ENCODE data around the gene TBC1D10B.

TBC1D10B gene, protein sequence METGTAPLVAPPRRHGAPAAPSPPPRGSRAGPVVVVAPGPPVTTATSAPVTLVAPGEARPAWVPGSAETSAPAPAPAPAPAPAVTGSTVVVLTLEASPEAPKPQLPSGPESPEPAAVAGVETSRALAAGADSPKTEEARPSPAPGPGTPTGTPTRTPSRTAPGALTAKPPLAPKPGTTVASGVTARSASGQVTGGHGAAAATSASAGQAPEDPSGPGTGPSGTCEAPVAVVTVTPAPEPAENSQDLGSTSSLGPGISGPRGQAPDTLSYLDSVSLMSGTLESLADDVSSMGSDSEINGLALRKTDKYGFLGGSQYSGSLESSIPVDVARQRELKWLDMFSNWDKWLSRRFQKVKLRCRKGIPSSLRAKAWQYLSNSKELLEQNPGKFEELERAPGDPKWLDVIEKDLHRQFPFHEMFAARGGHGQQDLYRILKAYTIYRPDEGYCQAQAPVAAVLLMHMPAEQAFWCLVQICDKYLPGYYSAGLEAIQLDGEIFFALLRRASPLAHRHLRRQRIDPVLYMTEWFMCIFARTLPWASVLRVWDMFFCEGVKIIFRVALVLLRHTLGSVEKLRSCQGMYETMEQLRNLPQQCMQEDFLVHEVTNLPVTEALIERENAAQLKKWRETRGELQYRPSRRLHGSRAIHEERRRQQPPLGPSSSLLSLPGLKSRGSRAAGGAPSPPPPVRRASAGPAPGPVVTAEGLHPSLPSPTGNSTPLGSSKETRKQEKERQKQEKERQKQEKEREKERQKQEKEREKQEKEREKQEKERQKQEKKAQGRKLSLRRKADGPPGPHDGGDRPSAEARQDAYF

DNA sequence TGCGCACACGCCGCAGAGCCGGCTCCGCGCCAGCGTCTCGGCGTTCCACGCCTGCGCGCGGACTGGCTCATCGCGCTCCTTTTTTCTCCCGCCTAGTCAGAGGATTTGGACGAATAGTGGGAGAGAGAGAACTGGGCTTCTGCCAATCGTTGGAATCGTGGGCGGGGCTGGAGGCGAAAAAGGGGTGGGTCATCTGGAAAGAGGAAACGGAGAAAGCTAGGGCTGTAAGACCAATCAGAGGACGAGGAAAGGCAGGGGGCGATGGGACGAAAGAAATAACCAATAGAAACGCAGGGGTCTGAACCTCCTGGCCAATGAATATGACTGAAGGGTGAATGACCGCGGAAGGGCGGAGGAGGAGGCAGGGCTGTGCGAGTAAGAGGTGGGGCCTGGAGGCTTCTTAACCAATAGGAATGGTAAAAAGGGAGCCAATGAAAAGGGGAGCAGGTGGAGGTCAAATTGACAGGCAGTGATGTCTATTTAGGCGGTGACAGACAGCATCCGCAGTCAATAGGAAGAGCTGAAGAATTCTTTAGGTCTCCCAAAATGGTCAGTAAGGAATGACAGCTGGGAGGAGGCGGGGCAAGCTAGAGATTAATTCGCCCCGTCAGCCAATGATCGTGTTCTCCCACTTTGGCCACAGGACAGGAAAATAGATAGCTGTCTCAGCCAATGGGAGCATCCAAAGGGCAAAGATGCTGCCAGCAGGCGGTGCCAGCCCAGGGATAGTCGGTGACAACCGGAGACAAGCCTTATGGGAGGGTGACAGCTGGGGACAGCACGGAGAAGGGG is at the start of gene TBC1D10B:
Gene TBC1D10B, minus strand, starts transcription at position 39 of the 792 bp plus-strand sequence. CDS start 311 bp downstream, outside the sequence.
- peak; percentile 99 for DNase-seq (ENCODE audit: low read depth in 2 of 2)

DNA sequence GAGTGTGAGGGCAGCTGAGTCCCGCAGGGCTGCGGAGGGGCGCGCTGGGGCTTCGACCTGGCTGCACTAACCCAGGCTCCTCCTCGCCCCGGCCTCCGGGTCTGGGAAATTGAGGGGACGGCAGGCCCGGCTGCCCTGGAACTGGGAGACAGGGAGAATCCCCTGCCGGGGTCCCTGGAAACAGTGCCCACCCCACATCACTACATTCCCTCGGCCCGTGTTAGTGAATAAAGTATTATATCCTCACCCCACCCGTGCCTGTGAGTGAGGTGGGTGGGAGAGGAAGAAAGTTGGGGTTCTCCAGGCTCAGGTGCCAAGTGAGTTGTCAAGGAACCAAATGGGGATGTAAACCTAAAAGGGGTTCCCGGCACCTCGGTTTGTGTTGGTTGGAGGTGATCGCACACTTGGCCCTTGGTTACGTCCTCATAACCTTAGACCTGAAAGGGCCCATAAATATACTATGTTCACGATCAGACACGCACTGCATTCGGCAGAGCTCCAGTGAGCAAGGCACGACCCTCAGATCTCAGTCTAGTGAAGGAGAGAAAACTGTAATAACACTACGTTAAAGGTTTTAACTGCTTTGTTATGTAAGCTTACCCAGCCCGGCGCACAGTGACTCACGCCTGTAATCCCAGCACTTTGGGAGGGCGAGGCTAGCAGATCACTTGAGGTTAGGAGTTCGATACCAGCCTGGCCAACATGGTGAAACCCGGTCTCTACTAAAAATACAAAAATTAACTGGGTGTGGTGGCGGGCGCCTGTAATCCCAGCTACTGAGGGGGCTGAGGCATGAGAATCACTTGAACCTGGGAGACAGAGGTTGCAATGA is 48.3 kb upstream of the TBC1D10B start:
- DNase-seq (ENCODE audit: low read depth in 2 of 2): no peak

- DNase-seq (ENCODE audit: low read depth in 2 of 2): peak; percentile 74 to 79
Measured at GRCh38 chr16:30417529-30418349, 47.4 kb upstream of the TBC1D10B start.

- DNase-seq (ENCODE audit: low read depth in 2 of 2): no peak
Measured at GRCh38 chr16:30416624-30417528, 46.6 kb upstream of the TBC1D10B start.

DNA sequence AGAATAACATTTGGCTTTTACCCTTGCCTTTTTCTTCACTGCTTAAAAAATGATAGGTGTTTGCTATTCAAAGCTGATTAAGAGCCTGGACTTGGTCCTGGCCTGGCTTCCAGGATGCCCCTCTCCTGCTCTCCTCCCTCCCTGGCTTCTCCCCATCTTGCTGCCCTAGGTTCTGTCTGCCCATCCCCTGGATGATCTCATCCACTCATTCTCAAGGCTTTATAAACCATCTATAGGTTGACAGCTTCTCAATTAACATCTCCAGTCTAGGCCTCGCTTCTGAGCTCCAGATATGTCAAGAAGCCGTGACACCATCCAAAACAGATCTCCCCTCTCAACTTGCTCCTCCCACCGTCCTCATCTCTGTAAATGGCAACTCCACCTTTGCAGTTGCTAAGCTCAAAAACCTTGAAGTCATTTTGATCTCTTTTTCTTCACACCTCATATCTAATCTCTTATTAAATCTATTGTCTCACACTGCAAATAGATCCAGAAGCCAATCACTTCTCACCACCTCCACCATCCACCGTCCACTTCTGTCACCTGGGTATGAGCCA is 45.8 kb upstream of the TBC1D10B start:
- no peak for DNase-seq (ENCODE audit: low read depth in 2 of 2)

GRCh38 chr16:30414159-30414558 is 43.9 kb upstream of the TBC1D10B start:
- no peak for DNase-seq (ENCODE audit: low read depth in 2 of 2)

- no peak for DNase-seq (ENCODE audit: low read depth in 2 of 2)
Measured at GRCh38 chr16:30413112-30413806, 43.0 kb upstream of the TBC1D10B start.

- DNase-seq (ENCODE audit: low read depth in 2 of 2): peak; percentile 76 to 93
Measured at GRCh38 chr16:30409125-30410060, 39.1 kb upstream of the TBC1D10B start.

- no peak for DNase-seq (ENCODE audit: low read depth in 2 of 2)
Measured at GRCh38 chr16:30407804-30408534, 37.7 kb upstream of the TBC1D10B start.

- peak; percentile 83 to 96 for DNase-seq (ENCODE audit: low read depth in 2 of 2)
Measured at GRCh38 chr16:30407102-30407803, 37.0 kb upstream of the TBC1D10B start, which contains the start of gene ZNF771. ZNF771 (plus strand) TSS chr16:30407606; CDS start chr16:30408054, 448 bp downstream.

DNA sequence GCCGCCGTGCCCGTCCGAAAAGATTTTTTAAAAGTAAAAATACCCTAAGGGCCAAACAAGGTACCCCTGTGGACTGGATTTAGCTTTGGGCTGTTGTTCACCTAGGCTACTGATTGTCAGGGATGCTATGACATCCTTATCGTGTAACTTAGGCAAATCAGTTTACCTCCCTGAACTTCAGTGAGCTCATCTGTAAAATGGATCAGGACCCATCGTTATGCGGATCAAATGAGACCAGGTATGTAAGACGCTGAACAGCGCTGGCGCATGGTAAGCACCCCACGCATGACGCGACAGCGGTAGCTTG is 36.5 kb upstream of the TBC1D10B start:
- no peak for DNase-seq (ENCODE audit: low read depth in 2 of 2)

GRCh38 chr16:30401768-30402425 is 31.6 kb upstream of the TBC1D10B start:
- no peak for DNase-seq (ENCODE audit: low read depth in 2 of 2)

DNA sequence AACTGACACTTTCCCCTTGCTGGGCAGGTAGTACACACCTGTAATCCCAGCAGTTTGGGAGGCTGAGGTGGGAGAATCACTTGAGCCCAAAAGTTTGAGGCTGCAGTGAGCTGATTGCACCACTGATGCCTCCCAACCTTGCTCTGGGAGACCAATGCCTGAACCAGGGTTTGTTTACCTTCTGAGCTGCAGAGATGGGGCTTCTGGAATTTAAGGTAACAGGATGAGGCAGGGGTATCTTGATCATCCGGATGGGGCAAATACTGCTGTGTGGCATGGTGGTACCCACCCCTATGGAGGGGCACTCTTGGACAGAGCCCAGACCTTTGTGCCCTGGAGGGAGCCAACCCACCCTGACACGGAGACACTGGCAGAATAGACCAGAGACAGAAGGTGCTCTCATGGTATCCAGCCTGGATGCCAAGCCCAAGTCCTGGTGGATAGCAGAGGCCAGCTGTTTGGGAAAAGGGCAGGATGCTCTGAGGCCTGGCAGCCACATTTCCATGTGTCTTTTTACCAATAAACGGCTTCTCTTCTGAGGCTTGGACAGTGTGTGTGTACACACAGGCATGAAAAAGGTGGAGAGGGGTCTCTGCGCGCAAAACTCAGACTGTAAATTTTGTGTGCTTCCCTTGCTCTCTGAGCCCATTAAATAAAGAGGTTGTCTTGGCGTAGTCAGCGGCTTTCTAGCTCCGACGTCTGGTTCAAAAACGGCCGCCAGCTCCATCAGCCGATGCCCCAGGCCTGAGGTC is 29.3 kb upstream of the TBC1D10B start:
- DNase-seq (ENCODE audit: low read depth in 2 of 2): no peak

DNA sequence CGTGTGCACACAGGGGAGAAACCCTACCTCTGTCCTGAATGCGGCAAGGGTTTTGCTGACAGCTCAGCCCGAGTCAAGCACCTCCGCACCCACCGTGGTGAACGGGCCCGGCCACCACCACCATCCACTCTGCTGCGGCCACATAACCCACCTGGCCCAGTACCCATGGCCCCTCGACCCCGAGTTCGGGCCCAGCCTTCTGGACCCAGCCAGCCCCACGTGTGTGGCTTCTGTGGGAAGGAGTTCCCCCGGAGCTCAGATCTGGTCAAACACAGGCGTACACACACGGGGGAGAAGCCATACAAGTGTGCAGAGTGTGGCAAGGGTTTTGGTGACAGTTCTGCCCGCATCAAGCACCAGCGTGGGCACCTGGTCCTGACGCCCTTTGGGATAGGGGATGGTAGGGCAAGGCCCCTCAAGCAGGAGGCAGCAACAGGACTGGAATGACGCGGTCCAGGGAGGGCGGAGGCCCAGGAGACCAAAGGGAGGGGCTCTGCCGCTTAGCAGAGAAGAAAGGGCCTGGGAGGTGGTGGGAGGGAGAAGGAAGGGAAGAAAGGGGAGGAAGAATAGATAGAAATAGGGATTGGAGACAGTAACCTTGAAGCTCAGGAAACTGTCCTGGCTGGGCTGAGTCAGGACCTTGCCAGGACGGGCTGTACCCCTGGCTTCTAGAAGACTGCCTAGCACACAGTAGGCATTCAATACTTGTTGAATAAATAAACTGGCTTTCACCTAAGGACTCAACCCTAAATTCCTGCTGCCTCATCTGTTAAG is 28.6 kb upstream of the TBC1D10B start:
- DNase-seq (ENCODE audit: low read depth in 2 of 2): no peak

Data from stimulated activated CD4-positive, alpha-beta T cell treated with anti-CD3 and anti-CD28 coated beads, Interleukin-12 subunit alpha, Interleukin-12 subunit beta, amount 100 ng/mL, for 24 hours (primary cell).